HL-60 (cell line): Measurements from ENCODE around the gene SF3A2.

Experiments used
- DNase-seq, 2 experiments: peaks; one replicate each; pipeline ENCODE4 v3.0.0-alpha.2; 2010 to 2020; ENCODE audit warnings: low read depth in 1 of 2, low spot score in 1 of 2
- H3K27ac ChIP-seq: fragments of 250-450 bp; sonication (Bioruptor Pico); replicated peaks from 2 replicates; pipeline ENCODE4 v1.5.1; 2020; ENCODE audit warnings: mild to moderate bottlenecking, moderate library complexity
- H3K27me3 ChIP-seq: fragments of 250-450 bp; sonication (Bioruptor Pico); 2 replicates; pipeline ENCODE4 v1.5.1; 2021; ENCODE audit warnings: mild to moderate bottlenecking, moderate library complexity; ENCODE audit not compliant: insufficient read depth, poor library complexity, severe bottlenecking
- H3K4me3 ChIP-seq: replicated peaks from 2 replicates; pipeline ENCODE4 v1.5.1; 2011; ENCODE audit warnings: mild to moderate bottlenecking, control low read depth, low read length; ENCODE audit not compliant: insufficient read depth
- CTCF ChIP-seq: IDR thresholded peaks from one replicate; pipeline ENCODE4 v1.5.1; 2011; ENCODE audit warnings: low read length, control low read depth, inconsistent platforms; ENCODE audit not compliant: insufficient read depth
- GABPA ChIP-seq: IDR thresholded peaks from 2 replicates; pipeline ENCODE4 v1.6.1; 2012; ENCODE audit warnings: low read depth
- POLR2AphosphoS5 ChIP-seq: IDR thresholded peaks from 2 replicates; pipeline ENCODE4 v1.6.1; 2012; ENCODE audit warnings: low read depth
- REST ChIP-seq: IDR thresholded peaks from 2 replicates; pipeline ENCODE4 v1.6.1; 2012; ENCODE audit warnings: low read depth; ENCODE audit not compliant: insufficient replicate concordance
- SPI1 ChIP-seq: IDR thresholded peaks from 2 replicates; pipeline ENCODE4 v1.6.1; 2012; ENCODE audit warnings: low read depth, mild to moderate bottlenecking, borderline replicate concordance

Gene SF3A2

GRCh38 chr19:2268480-2268830 is 31.8 kb downstream of the SF3A2 start:
- TF ChIP-seq CTCF (no peak), SPI1 (no peak), GABPA (no peak), REST (no peak), POLR2AphosphoS5 (no peak)
- no peak for DNase-seq
- H3K27ac ChIP-seq = peak overlapping the region; percentile 75
- H3K4me3 ChIP-seq = peak overlapping the region; percentile 65; the same call in 1 of the 2 replicates
- no peaks in the 10 kb centered on the region for H3K27me3 ChIP-seq

GRCh38 chr19:2268861-2269243 is 32.2 kb downstream of the SF3A2 start:
- H3K27ac ChIP-seq = peak overlapping the region; percentile 75
- peak overlapping the region; percentile 65 for H3K4me3 ChIP-seq
- TF ChIP-seq REST (no peak), SPI1 (no peak), CTCF (no peak), GABPA (no peak), POLR2AphosphoS5 (no peak)
- no peak for DNase-seq
- H3K27me3 ChIP-seq = no peaks in the 10 kb centered on the region

- H3K27me3 ChIP-seq = no peaks in the 10 kb centered on the region
- peak; percentile 93 to 98 for DNase-seq
- TF ChIP-seq REST = peak; percentile 81
- no peak for TF ChIP-seq GABPA
- TF ChIP-seq POLR2AphosphoS5 = peak; percentile 99
- TF ChIP-seq SPI1 = no peak
- TF ChIP-seq CTCF = no peak
- H3K27ac ChIP-seq = peak overlapping the region; percentile 97
- peak overlapping the region; percentile 98 for H3K4me3 ChIP-seq
These were observed 32.9 kb downstream of the SF3A2 start for GRCh38 chr19:2269244-2270156.
